H1 (cell line): ENCODE results near the gene CDC42. TPM values are rescaled to one million over a fixed set of nuclear protein-coding genes. Genes with fewer than 3 reads are reported as not detected.

Experiments used
- CTCF ChIA-PET: fragments of 300-600 bp; sonication (Branson Sonifier 250); formaldehyde crosslinking; loops from one replicate; lab custom pipeline; 2021; ENCODE audit not compliant: partially characterized antibody; lab: Charles Lee
- POLR2A ChIA-PET: fragments of 300-600 bp; sonication (Branson Sonifier 250); formaldehyde crosslinking; loops from one replicate; lab custom pipeline; 2021; ENCODE audit warnings: inconsistent platforms; ENCODE audit not compliant: partially characterized antibody; lab: Charles Lee
- DNase-seq, 2 experiments: peaks; one replicate each; pipeline versions ENCODE4 v3.0.0 to v3.0.0-alpha.2; 2010 to 2022; ENCODE audit warnings: low spot score in 2 of 2, low read depth in 1 of 2, mixed read lengths in 1 of 2
- FAIRE-seq: peaks from 2 replicates; lab custom pipeline; 2011; peaks lifted over from hg19 to GRCh38; lab: Jason Lieb, UNC
- H2AFZ ChIP-seq: 2 replicates; pipeline ENCODE4 v1.8.1; 2012; ENCODE audit warnings: low read length, inconsistent platforms
- H2AK5ac ChIP-seq: 2 replicates; pipeline ENCODE4 v1.6.1; 2013; ENCODE audit warnings: low read depth, low read length
- H2BK120ac ChIP-seq: replicated peaks from 2 replicates; pipeline ENCODE3; 2013; ENCODE audit warnings: low read depth, low read length, inconsistent platforms
- H2BK12ac ChIP-seq: 2 replicates; pipeline ENCODE4 v1.6.1; 2013; ENCODE audit warnings: low read depth, low read length
- H2BK15ac ChIP-seq: 2 replicates; pipeline ENCODE4 v1.6.1; 2013; ENCODE audit warnings: low read length
- H2BK20ac ChIP-seq: 2 replicates; pipeline ENCODE4 v1.6.1; 2013; ENCODE audit warnings: low read length
- H2BK5ac ChIP-seq: 2 replicates; pipeline ENCODE4 v1.6.1; 2013; ENCODE audit warnings: low read depth, low read length
- H3K14ac ChIP-seq: 2 replicates; pipeline ENCODE4 v1.6.1; 2013; ENCODE audit warnings: inconsistent platforms; ENCODE audit not compliant: insufficient read length
- H3K18ac ChIP-seq: 2 replicates; pipeline ENCODE4 v1.6.1; 2013; ENCODE audit warnings: low read length; ENCODE audit errors: extremely low read depth
- H3K23ac ChIP-seq: 2 replicates; pipeline ENCODE4 v1.6.1; 2013; ENCODE audit warnings: inconsistent platforms; ENCODE audit not compliant: insufficient read length
- H3K23me2 ChIP-seq: 2 replicates; pipeline ENCODE4 v1.6.1; 2013; ENCODE audit warnings: low read depth, low read length
- H3K27ac ChIP-seq: 2 replicates; pipeline ENCODE4 v1.6.1; 2011; ENCODE audit warnings: low read depth, low read length, inconsistent platforms
- H3K27me3 ChIP-seq, 4 experiments: replicated peaks in 1 of 4; 1 replicate in 1 of 4; 2 replicates in 3 of 4; pipeline versions ENCODE4 v1.6.1 to v1.8.1; 2011 to 2013; ENCODE audit warnings: low read length in 3 of 4, mild to moderate bottlenecking in 3 of 4, inconsistent platforms in 2 of 4, mixed read lengths in 2 of 4, moderate library complexity in 1 of 4; ENCODE audit not compliant: control insufficient read depth in 3 of 4, insufficient read depth in 3 of 4; ENCODE audit errors: extremely low read depth in 1 of 4
- H3K36me3 ChIP-seq, 4 experiments: 2 replicates each; pipeline versions ENCODE4 v1.6.1 to v1.8.1; 2011 to 2013; ENCODE audit warnings: mild to moderate bottlenecking in 4 of 4, low read length in 3 of 4, moderate library complexity in 2 of 4, control low read depth in 1 of 4, inconsistent platforms in 1 of 4; ENCODE audit not compliant: insufficient read depth in 4 of 4, control insufficient read depth in 2 of 4
- H3K4ac ChIP-seq: replicated peaks from 2 replicates; pipeline ENCODE3; 2013; ENCODE audit warnings: low read length, low read depth, mixed read lengths, inconsistent platforms; ENCODE audit not compliant: insufficient read length
- H3K4me1 ChIP-seq, 4 experiments: replicated peaks in 1 of 4; 1 replicate in 1 of 4; 2 replicates in 3 of 4; pipeline versions ENCODE4 v1.6.1 to v1.8.1; 2011 to 2013; ENCODE audit warnings: low read length in 3 of 4, inconsistent platforms in 2 of 4, mixed read lengths in 1 of 4; ENCODE audit not compliant: insufficient read depth in 4 of 4, control insufficient read depth in 3 of 4
- H3K4me2 ChIP-seq, 2 experiments: 2 replicates each; pipeline versions ENCODE4 v1.6.1 to v1.8.1; 2011 to 2013; ENCODE audit warnings: low read depth in 2 of 2, low read length in 2 of 2, control low read depth in 1 of 2, inconsistent platforms in 1 of 2, mild to moderate bottlenecking in 1 of 2; ENCODE audit not compliant: insufficient read depth in 1 of 2
- H3K4me3 ChIP-seq, 4 experiments: fragments of 200-600, 300-600 bp in 1 of 4; sonication (generic), shearing (Covaris generic), sonication (Bioruptor Twin) in 1 of 4; 2 replicates each; pipeline versions ENCODE4 v1.5.1 to v1.8.1; 2011 to 2016; ENCODE audit warnings: low read length in 4 of 4, low read depth in 3 of 4, control low read depth in 2 of 4, inconsistent platforms in 2 of 4, mild to moderate bottlenecking in 2 of 4, mixed read lengths in 1 of 4, moderate library complexity in 1 of 4; ENCODE audit not compliant: insufficient read depth in 2 of 4; ENCODE audit errors: extremely low read depth in 1 of 4
- H3K56ac ChIP-seq: replicated peaks from 2 replicates; pipeline ENCODE3; 2013; ENCODE audit warnings: low read depth, mild to moderate bottlenecking, mixed read lengths, low read length, inconsistent platforms; ENCODE audit not compliant: insufficient read length
- H3K79me1 ChIP-seq: 2 replicates; pipeline ENCODE4 v1.6.1; 2013; ENCODE audit warnings: low read depth, low read length, control low read depth
- H3K79me2 ChIP-seq, 2 experiments: 2 replicates each; pipeline versions ENCODE4 v1.6.1 to v1.8.1; 2012 to 2013; ENCODE audit warnings: low read length in 2 of 2, mild to moderate bottlenecking in 2 of 2, inconsistent platforms in 1 of 2; ENCODE audit not compliant: insufficient read depth in 2 of 2, control insufficient read depth in 1 of 2
- H3K9ac ChIP-seq, 4 experiments: replicated peaks in 1 of 4; 1 replicate in 1 of 4; 2 replicates in 3 of 4; pipeline versions ENCODE4 v1.6.1 to v1.8.1; 2011 to 2013; ENCODE audit warnings: low read depth in 3 of 4, low read length in 3 of 4, control low read depth in 2 of 4, mild to moderate bottlenecking in 2 of 4, moderate library complexity in 2 of 4, inconsistent platforms in 1 of 4; ENCODE audit errors: extremely low read depth in 1 of 4
- H3K9me3 ChIP-seq, 2 experiments: 2 replicates each; pipeline versions ENCODE4 v1.6.1 to v1.8.1; 2012 to 2013; ENCODE audit warnings: mild to moderate bottlenecking in 2 of 2, moderate library complexity in 2 of 2, control low read depth in 1 of 2, inconsistent platforms in 1 of 2, low read depth in 1 of 2, low read length in 1 of 2, mixed read lengths in 1 of 2; ENCODE audit not compliant: insufficient read depth in 2 of 2
- H4K20me1 ChIP-seq, 2 experiments: replicated peaks in 1 of 2; 2 replicates each; pipeline versions ENCODE3 to v1.8.1; 2011 to 2013; ENCODE audit warnings: inconsistent platforms in 2 of 2, low read length in 2 of 2, mild to moderate bottlenecking in 1 of 2; ENCODE audit not compliant: insufficient read depth in 2 of 2, control insufficient read depth in 1 of 2
- H4K5ac ChIP-seq: 2 replicates; pipeline ENCODE4 v1.6.1; 2013; ENCODE audit warnings: low read length, low read depth, mixed read lengths, inconsistent platforms; ENCODE audit not compliant: insufficient read length
- H4K8ac ChIP-seq: 2 replicates; pipeline ENCODE4 v1.8.0; 2013; ENCODE audit warnings: mild to moderate bottlenecking, moderate library complexity, low read length, inconsistent platforms; ENCODE audit not compliant: insufficient read depth; ENCODE audit errors: extremely low read depth
- H4K91ac ChIP-seq: replicated peaks from 2 replicates; pipeline ENCODE3; 2013; ENCODE audit warnings: low read length, mixed read lengths, inconsistent platforms; ENCODE audit not compliant: insufficient read length
- BACH1 ChIP-seq: IDR thresholded peaks from 2 replicates; pipeline ENCODE4 v1.6.1; 2012; ENCODE audit warnings: low read length, improper control_type of control experiment
- CEBPB ChIP-seq: IDR thresholded peaks from 2 replicates; pipeline ENCODE4 v1.6.1; 2012; ENCODE audit warnings: low read depth, low read length
- EGR1 ChIP-seq: IDR thresholded peaks from 2 replicates; pipeline ENCODE4 v1.6.1; 2011; ENCODE audit warnings: low read depth, low read length, borderline replicate concordance
- FOSL1 ChIP-seq: IDR thresholded peaks from 2 replicates; pipeline ENCODE4 v1.6.1; 2011; ENCODE audit warnings: mild to moderate bottlenecking, low read depth, low read length, moderate library complexity; ENCODE audit not compliant: insufficient read depth
- GABPA ChIP-seq: IDR thresholded peaks from 2 replicates; pipeline ENCODE4 v1.6.1; 2011; ENCODE audit warnings: mild to moderate bottlenecking, low read length, moderate library complexity, borderline replicate concordance; ENCODE audit not compliant: insufficient read depth
- JUND ChIP-seq: IDR thresholded peaks from 2 replicates; pipeline ENCODE4 v1.6.1; 2011; ENCODE audit warnings: mild to moderate bottlenecking, improper control_type of control experiment, low read length
- NANOG ChIP-seq: IDR thresholded peaks from 2 replicates; pipeline ENCODE4 v1.6.1; 2011; ENCODE audit warnings: low read length, low read depth, mild to moderate bottlenecking, inconsistent platforms; ENCODE audit not compliant: insufficient read depth, poor library complexity, severe bottlenecking
- POLR2AphosphoS5 ChIP-seq: IDR thresholded peaks from 2 replicates; pipeline ENCODE4 v1.6.1; 2011; ENCODE audit warnings: low read depth, low read length
- SAP30 ChIP-seq: fragments of 300-600 bp; sonication (generic); IDR thresholded peaks from 2 replicates; pipeline ENCODE4 v1.7.1; 2012; ENCODE audit warnings: low read length, moderate library complexity, mild to moderate bottlenecking, inconsistent platforms; ENCODE audit not compliant: insufficient read depth, insufficient replicate concordance
- SIN3A ChIP-seq, 2 experiments: IDR thresholded peaks in 1 of 2; conservative IDR thresholded peaks in 1 of 2; 2 replicates each; pipeline ENCODE4 v1.6.1; 2011 to 2012; ENCODE audit warnings: low read length in 2 of 2, improper control_type of control experiment in 1 of 2, low read depth in 1 of 2, mild to moderate bottlenecking in 1 of 2
- SRF ChIP-seq: IDR thresholded peaks from 2 replicates; pipeline ENCODE4 v1.6.1; 2011; ENCODE audit warnings: mild to moderate bottlenecking, low read depth, low read length, moderate library complexity
- SUZ12 ChIP-seq: fragments of 200-600 bp; sonication (generic); IDR thresholded peaks from 2 replicates; pipeline ENCODE4 v1.6.1; 2012; ENCODE audit warnings: mild to moderate bottlenecking, inconsistent platforms, low read length, moderate library complexity, mixed read lengths
- TAF1 ChIP-seq: IDR thresholded peaks from 2 replicates; pipeline ENCODE4 v1.6.1; 2011; ENCODE audit warnings: mild to moderate bottlenecking, low read depth, low read length
- TCF12 ChIP-seq: IDR thresholded peaks from 2 replicates; pipeline ENCODE4 v1.6.1; 2011; ENCODE audit warnings: low read depth, mild to moderate bottlenecking, low read length
- TEAD4 ChIP-seq: IDR thresholded peaks from 2 replicates; pipeline ENCODE4 v1.6.1; 2012; ENCODE audit warnings: low read depth, low read length, inconsistent platforms, mixed read lengths
- WGBS, 2 experiments: shearing (Covaris generic) in 1 of 2; methylation state at CpG; one replicate each; pipeline versions ENCODE4 v1.1.6 to v1.1.7; 2013 to 2015; ENCODE audit warnings: low lambda C conversion rate in 2 of 2, mixed read lengths in 2 of 2, inconsistent platforms in 1 of 2, low coverage in 1 of 2, missing lambda C conversion rate in 1 of 2; ENCODE audit not compliant: insufficient replicate concordance in 2 of 2, insufficient coverage in 1 of 2, insufficient read length in 1 of 2; ENCODE audit errors: extremely low coverage in 1 of 2, missing lambda C conversion rate in 1 of 2; 5-methylcytosine and 5-hydroxymethylcytosine counted together
- polyA plus RNA-seq, 7 experiments: library from polyadenylated mRNA; depleted of rRNA in 3 of 7; stranded (reverse) in 5 of 7; unstranded in 2 of 7; fragments of >200 nt in 5 of 7; fragments of 200-250 nt in 2 of 7; gene quantifications; 1 replicate in 5 of 7; 2 replicates in 1 of 7; 4 replicates in 1 of 7; pipeline versions ENCODE4 v1.2.1 to v1.2.3, GENCODE V29; 2011 to 2013; ENCODE audit warnings: missing spikeins in 2 of 7, mixed read lengths in 2 of 7
- total RNA-seq: library from RNA; stranded (reverse); fragmentation: NEBNext Ultra II Directional; extraction: Animal tissue kit (Norgen Biotek cat#: 25700); gene quantifications from 2 replicates; pipeline ENCODE4 v1.2.1, GENCODE V29; 2021

Gene CDC42
- total and polyA plus RNA-seq, 2 of the 8 experiments (the other 6 are each of a cell fraction or from before 2014, with no cell fraction given) = 110 to 179 TPM

GRCh38 chr1:22102746-22103145 is 50.2 kb downstream of the CDC42 start:
- Histone ChIP-seq H3K4me1 (no peaks in the 10 kb centered on the region; a peak in 1 of 7 replicates), H3K18ac (no peak overlapping the region), H2BK15ac (no peak overlapping the region), H4K8ac (no peak overlapping the region), H2BK12ac (no peak overlapping the region), H2AFZ (no peak overlapping the region), H2BK5ac (no peak overlapping the region), H3K9me3 (no peaks in the 10 kb centered on the region), H3K23me2 (no peaks in the 10 kb centered on the region), H2BK120ac (no peak overlapping the region), H4K5ac (no peak overlapping the region), H3K27me3 (no peaks in the 10 kb centered on the region), H3K4me3 (no peak overlapping the region), H2BK20ac (no peak overlapping the region), H3K23ac (no peak overlapping the region), H3K79me1 (0 out of 2 replicates have a peak, but pooled peaks cover 5% of the 10 kb centered on the region), H4K91ac (no peak overlapping the region), H3K27ac (no peak overlapping the region), H3K4ac (no peak overlapping the region), H2AK5ac (no peak overlapping the region), H3K79me2 (peaks cover 5 to 15% of the 10 kb centered on the region in 2 experiments; a peak in 3 of 4 replicates), H3K14ac (no peak overlapping the region), H3K4me2 (no peak overlapping the region), H3K36me3 (peaks cover 0 to 7% (median 1%) of the 10 kb centered on the region in 4 experiments; a peak in 3 of 8 replicates), H3K56ac (no peak overlapping the region), H4K20me1 (peaks cover 2% of the 10 kb centered on the region in 2 experiments), H3K9ac (no peak overlapping the region)
- WGBS, 2 experiments = 87% methylated on average over 3 of the region's 3 CpGs; no CpG with 5 or more reads in 1 of the 2 experiments
- TF ChIP-seq BACH1 (no peak), TEAD4 (no peak), CEBPB (no peak), EGR1 (no peak), SRF (no peak), TAF1 (no peak), GABPA (no peak), JUND (no peak), POLR2AphosphoS5 (no peak), SUZ12 (no peak), SIN3A (conservative IDR thresholded peaks at IDR 0.05 in 1 of 2, IDR thresholded peaks at IDR 0.05 in 1 of 2; ENCODE audit: low read depth in 1 of 2, low read length in 2 of 2) (no peak), TCF12 (no peak), SAP30 (no peak), NANOG (no peak), FOSL1 (no peak)
- ChIA-PET CTCF (interaction anchor here (0.6 to 1.5 kb wide), 3 partner anchors 20 to 314 kb away, joined by 3 to 10 read pairs (median 3); no protein-coding TSS in a partner anchor), POLR2A (interaction anchor here (0.6 to 1.3 kb wide), 2 partner anchors 13 to 1557 kb away, joined by 3 to 4 read pairs; no protein-coding TSS in a partner anchor)
- no peak for DNase-seq
- FAIRE-seq = no peak
